Cardiac septum (tissue), 1 donor: ENCODE data around the gene USP15. TPM values are rescaled to one million over a fixed set of nuclear protein-coding genes. Genes with fewer than 3 reads are reported as not detected.
"Not testable (repeated sequence)": the region's sequence is repeated elsewhere in the genome, so short reads cannot be mapped to it uniquely, and the experiment has no call there.

Source experiments
- DNase-seq: peaks from one replicate; pipeline ENCODE4 v3.0.0-alpha.2; 2020; ENCODE audit warnings: low spot score
- intact Hi-C: fragments of 100-400 bp; cut with DNase I; formaldehyde crosslinking; loops from one replicate; pipeline ENCODE4 v1.14.0; 2022
- total RNA-seq: library from RNA; stranded (reverse); fragmentation: NEBNext Ultra II Directional; extraction: Animal tissue kit (Norgen Biotek cat#: 25700); gene quantifications from one replicate; pipeline ENCODE4 v1.2.1, GENCODE V29; 2021
- donor health status: DM: no; HTN: no; CAD: no.

USP15 gene
- total RNA-seq, 1 donor from 2014 or later, result 62.6 TPM

GRCh38 chr12:62306569-62307530, 46.6 kb downstream of the USP15 start:
- no peak for DNase-seq
- intact Hi-C loops, result no loop called here

DNA sequence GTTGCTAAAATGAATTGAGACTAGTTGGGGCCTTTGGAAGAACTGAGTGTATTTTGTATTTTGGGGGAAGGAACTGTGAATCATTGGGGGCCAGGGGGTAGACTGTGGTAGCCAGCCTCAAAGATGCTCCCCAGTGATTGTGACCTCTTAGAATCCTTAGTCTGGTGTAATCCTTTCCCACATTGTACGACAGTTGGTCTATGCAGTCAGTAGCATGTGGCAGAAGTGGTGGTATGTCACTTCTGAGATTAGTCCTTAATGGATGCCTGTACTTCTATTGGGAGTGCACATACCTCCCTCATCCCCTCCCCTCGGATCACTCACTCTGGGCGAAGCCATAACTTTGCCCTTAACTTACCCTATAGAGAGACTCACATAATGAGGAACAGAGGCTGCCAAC, 48.0 kb downstream of the USP15 start:
- intact Hi-C loops, result no loop called here

DNA sequence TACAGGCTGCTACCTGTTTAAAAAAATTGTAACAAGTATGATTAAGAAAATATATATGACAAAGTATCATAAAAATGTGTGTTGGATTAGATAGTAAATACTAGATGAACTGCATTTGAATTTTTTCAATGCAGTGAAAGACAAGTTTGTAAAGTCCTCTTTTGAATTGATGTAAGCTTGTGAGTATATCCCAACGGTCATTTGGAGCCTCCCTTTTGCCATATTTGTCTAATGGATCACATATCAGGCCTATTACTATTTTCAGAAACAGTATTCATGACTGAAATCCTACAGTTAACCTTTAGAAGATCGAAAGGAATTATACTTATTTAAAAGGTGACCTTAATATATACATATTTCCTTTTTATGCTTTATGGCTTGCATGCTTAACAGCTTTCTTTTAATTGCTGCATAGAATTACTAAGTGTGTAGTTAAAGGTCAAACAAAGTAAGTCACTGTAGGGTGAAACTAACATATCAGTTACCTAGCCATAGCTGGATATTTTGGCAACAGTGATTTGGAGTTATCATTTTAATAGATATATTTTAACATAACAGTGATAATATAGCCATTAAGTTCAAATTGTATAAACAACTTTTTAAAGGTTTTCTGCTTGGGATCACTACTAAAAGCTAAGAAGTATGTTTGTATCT, 53.6 kb downstream of the USP15 start:
- DNase-seq, result no peak
- intact Hi-C loops, result loop anchor here (10.0 kb wide), 1 partner anchor 49 kb away; the partner anchor contains the start of gene USP15

More for the DNA sequence above, 48.0 kb downstream of the USP15 start:
- DNase-seq, result no peak

- intact Hi-C loops, result loop anchor here (10.0 kb wide), 1 partner anchor 52 kb away; the partner anchor contains the start of gene USP15
- no peak for DNase-seq
These were observed 56.8 kb downstream of the USP15 start for GRCh38 chr12:62317017-62317416.

- no peak for DNase-seq
- intact Hi-C loops, result loop anchor here (10.0 kb wide), 1 partner anchor 54 kb away; the partner anchor contains the start of gene USP15
These were observed 58.9 kb downstream of the USP15 start for GRCh38 chr12:62319058-62319457.

DNA sequence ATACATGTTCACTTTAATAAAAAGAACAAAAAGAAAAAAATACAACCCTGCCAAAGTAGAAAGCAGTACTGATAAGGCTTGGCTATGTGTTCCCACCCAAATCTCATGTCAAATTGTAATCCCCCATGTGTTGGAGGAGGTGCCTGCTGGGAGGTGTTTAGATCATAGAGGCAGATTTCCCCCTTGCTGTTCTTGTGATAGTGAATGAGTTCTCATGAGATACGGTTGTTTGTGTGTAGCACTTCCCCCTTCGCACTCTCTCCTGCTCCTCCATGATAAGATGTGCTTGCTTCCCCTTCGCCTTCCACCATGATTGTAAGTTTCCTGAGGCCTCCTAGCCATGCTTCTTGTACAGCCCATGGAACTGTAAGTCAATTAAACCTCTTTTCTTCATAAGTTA, 59.9 kb downstream of the USP15 start:
- intact Hi-C loops, result no loop called here
- no peak for DNase-seq

- intact Hi-C loops, result no loop called here
- no peak for DNase-seq
These were observed 63.2 kb downstream of the USP15 start for GRCh38 chr12:62323386-62323785.

DNA sequence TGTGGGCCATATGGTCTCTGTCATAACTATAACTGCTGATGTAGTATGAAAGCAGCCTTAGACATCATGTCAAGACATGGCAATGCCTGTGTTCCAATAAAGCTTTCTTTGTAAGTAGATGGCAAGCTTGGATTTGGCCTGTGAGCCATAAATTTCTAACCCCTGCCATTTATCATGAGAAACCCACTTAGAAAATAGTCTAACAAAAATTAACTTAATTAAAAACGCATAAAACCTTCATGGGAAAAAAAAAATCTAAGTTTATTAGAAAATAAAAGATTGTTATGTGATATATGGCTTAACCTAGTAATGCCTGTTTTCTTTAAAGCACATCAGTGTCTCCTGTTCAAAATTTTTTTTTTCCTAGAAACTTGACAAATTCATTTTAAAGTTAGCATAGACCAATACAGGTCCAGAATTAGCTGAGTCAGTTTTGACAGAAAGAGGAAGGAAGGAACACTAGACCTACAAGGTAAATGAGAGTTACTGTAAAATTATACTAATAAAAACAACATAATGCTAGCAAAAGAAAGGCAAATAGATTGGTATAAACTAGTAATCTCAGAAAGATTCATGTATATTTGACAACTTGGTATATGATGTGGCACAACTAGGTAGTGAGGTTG, 68.2 kb downstream of the USP15 start:
- DNase-seq, result no peak
- intact Hi-C loops, result no loop called here

DNA sequence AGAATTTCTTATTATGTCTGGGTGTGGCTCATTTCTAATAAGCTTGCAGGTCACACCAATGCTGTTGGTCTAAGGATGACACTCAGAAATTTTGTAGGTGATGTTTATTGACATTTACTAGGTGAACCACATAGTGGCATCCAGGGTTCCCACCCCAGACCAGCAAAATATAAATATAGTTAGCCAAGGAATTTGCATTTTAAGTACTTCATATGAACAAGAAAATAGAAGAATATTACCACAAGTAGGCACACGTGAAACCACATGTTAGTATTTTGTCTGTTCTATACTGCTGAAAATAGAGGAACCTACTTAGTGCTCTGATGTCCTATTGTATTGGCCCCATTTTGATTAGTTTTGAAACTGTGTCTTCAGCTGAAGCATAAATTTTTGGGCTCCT, 71.1 kb downstream of the USP15 start:
- DNase-seq, result no peak
- intact Hi-C loops, result no loop called here

DNA sequence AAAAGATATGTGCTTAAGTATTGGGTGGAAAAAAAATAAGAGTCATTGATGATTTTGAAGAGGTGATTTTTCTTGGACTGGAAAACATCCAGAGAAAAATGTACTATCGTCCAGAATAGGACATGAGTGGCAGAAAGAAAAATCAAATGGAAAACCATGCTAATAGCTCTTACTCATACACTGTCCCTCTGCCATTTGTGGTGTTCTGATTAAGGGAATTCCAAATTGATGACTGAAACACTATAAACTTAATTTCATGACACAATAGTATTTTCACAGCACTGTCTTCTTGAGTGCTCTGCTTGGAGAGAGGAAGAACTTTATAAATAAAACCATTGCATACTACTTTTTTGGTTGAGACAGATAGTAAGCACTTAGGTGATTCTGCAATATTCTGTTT, 72.4 kb downstream of the USP15 start:
- DNase-seq, result no peak
- intact Hi-C loops, result no loop called here

DNA sequence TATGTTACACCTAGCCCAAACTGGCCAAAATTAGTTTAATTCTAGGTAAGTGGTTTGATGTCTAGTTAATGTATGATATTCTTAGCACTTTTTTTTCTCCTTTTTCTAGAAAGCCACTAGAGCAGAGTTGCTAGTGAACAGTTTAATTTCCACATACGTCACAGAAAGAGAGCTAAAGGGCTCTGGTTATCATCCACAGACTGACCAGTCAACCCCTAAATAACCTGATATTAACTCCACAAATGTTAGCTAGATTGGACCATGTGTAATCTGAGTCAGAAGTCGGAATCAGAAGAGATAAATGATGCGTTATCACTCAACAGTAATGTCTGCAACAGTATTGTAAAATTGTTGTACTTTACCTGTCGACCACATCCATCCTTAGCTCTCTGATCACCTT, 74.9 kb downstream of the USP15 start:
- no peak for DNase-seq
- intact Hi-C loops, result no loop called here

DNA sequence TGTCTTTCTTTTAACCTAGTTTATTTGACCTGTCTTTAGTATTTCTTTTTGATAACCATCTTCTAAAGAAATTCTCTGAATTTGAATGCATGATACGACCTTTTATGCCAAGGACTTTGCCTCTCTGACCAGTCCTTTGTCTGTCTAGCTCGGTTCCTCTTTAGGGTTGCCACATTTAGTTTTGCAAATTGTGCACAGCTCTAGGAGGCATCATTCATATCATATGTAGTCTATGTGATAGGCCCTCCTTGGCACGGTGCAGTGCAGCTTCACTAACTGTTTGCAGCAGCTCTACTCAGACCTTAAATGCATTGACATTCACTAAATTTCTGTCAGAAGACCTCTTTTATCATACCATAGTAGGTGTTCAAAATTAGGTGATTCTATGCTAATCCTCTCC, 75.6 kb downstream of the USP15 start:
- intact Hi-C loops, result no loop called here
- DNase-seq, result no peak

- intact Hi-C loops, DNase-seq: not testable (repeated sequence)
These were observed 77.4 kb downstream of the USP15 start for GRCh38 chr12:62337643-62338042.

- intact Hi-C loops, DNase-seq: not testable (repeated sequence)
These were observed 82.6 kb downstream of the USP15 start for GRCh38 chr12:62342614-62343303.

DNA sequence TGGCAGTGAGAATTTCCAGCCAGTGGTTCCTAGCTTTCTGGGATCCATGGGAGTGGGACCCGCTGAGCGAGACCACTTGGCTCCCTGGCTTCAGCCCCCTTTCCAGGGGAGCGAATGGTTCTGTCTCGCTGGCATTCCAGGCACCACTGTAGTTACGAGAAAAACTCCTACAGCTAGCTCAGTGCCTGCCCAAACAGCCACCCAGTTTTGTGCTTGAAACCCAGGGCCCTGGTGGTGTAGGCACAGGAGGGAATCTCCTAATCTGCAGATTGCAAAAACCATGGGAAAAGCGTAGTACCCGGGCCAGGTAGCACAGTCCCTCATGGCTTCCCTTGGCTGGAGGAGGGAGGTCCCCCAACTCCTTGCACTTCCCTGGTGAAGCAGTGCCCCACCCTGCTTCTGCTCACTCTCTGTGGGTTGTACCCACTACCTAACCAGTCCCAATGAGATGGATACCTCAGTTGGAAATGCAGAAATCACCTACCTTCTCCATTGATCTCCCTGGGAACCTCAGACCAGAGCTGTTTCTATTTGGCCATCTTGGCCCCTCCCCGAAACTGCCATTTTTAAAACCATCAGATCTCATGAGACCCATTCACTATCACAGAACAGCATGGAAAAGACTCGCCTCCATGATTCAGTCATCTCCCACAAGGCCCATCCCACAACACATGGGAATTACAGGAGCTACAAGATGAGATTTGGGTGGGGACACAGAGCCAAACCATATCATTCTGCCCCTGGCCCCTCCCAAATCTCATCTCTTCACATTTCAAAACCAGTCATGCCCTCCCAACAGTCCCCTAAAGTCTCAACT, 83.3 kb downstream of the USP15 start:
- DNase-seq, intact Hi-C loops: not testable (repeated sequence)

- intact Hi-C loops, DNase-seq: not testable (repeated sequence)
These were observed 84.7 kb downstream of the USP15 start for GRCh38 chr12:62344731-62345556.

- DNase-seq, result no peak
- intact Hi-C loops, result no loop called here
These were observed 85.5 kb downstream of the USP15 start for GRCh38 chr12:62345667-62346066.

- intact Hi-C loops, result no loop called here
- no peak for DNase-seq
These were observed 86.6 kb downstream of the USP15 start for GRCh38 chr12:62346817-62347216.
